Upper lobe of right lung (tissue), 1 donor: ENCODE data around the gene SGSM2. TPM values are rescaled to one million over a fixed set of nuclear protein-coding genes. Genes with fewer than 3 reads are reported as not detected.

ENCODE experiments used
- ATAC-seq: fragments of 200-7000 bp; cut with Tn5 transposase; one replicate; pipeline ENCODE4 v1.9.1; 2020; ENCODE audit warnings: mild to moderate bottlenecking, moderate library complexity
- DNase-seq: peaks from one replicate; pipeline ENCODE4 v3.0.0-alpha.2; 2020
- H3K27ac ChIP-seq: fragments of 200-600 bp; one replicate; pipeline ENCODE4 v1.8.0; 2022
- H3K27me3 ChIP-seq: fragments of 200-600 bp; one replicate; pipeline ENCODE4 v1.8.0; 2022; ENCODE audit warnings: mild to moderate bottlenecking
- H3K36me3 ChIP-seq: fragments of 200-600 bp; one replicate; pipeline ENCODE4 v1.8.0; 2022
- H3K4me1 ChIP-seq: fragments of 200-600 bp; one replicate; pipeline ENCODE4 v1.8.0; 2022
- H3K4me3 ChIP-seq: fragments of 200-600 bp; one replicate; pipeline ENCODE4 v1.8.0; 2022; ENCODE audit warnings: mild to moderate bottlenecking
- H3K9me3 ChIP-seq: fragments of 200-600 bp; one replicate; pipeline ENCODE4 v1.8.0; 2022
- intact Hi-C: fragments of 100-400 bp; cut with DNase I; formaldehyde crosslinking; loops from one replicate; pipeline ENCODE4 v1.11.0; 2022
- total RNA-seq: library from RNA; stranded (reverse); fragmentation: NEBNext Ultra II Directional; extraction: Animal tissue kit (Norgen Biotek cat#: 25700); gene quantifications from one replicate; pipeline ENCODE4 v1.2.1, GENCODE V29; 2021
- TF ChIP-seq, protein P1 (sequence below): fragments of 200-600 bp; IDR thresholded peaks from one replicate; pipeline ENCODE4 v1.8.0; 2022; ENCODE audit warnings: antibody characterized with exemption
- donor health status: DM: no; HTN: yes; CAD: no; lungs with severe emphysema.

Gene SGSM2
- total RNA-seq, 1 donor from 2014 or later: 55.0 TPM

DNA sequence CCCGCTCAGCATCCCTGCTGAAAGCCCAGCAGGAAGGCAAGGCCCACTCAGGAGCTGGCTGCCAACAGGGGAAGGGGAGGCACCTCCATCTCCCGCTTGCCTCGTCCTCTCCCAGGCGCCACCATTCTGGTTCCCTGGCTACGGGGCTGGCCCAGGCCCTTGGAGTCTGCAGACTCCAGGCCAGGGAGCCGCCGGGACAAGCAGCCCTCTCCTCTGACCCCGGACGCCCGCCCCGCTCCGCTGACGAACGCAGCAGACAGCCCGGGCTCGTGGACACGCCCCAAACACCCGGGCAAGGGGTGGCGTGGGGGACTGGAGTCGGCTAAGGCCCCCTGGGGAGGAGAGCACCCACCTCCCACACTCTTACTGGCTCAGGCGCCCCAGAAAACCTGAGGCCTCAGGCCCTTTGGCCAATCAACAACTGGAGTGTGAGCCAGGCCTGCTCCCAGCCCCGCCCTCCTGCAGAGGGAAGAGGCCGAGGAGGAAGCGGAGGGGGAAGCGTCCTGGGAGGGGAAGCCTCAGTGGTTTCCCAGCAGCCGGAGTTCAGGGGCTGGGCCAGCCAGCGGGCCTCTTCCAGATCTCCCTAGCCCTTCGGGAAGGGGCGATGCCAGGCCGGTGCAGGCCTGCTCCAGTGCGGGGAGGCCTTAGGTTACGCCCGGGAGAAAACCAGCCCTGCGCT, 59.4 kb downstream of the SGSM2 start:
- peak overlapping the region; percentile 46 for H3K4me3 ChIP-seq

DNA sequence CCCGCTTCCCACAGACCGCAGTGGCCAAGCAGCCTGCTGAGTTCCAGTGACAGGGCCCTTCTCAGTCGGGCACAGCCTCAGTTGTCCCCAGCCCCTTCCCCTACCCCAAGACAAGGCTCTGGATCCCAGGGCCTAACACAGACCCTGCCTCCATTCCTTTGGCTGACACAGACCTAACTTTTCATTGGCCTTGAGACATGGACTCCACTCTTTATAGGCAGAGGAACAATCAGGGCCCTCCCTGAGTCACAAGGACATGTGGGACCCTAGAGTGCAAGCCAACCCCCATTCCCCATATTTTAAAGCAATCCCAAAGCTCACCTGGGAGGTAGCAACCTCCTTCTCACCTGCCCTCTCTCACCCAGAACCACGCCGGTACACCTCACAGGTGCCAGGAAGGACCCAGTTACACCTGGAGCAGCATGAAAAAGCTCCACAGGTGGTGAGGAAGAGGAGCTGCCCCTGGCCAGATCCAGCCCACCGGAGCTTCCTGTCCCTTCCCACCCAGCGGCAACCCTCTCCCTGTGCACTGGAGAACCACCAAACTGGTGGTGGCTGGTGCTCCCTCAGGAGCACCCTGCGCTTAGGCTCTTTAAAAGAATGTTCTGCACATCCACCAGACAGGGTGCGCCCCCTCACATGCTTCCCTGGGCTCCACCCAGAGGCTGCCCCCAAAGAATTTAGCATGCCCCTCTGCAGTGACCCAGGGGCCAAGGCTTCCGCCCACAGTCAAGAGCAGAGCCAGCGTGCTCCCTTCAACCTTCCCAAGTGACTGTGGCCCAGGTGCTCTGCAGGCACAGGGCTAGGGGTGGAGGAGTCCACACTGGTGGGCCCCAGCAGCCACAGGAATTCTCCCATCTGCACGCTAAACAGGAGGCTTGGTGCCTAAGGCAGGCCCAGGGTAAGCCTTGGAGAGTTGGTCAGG, 60.2 kb downstream of the SGSM2 start:
- H3K4me1 ChIP-seq: peaks cover 47% of the 10 kb centered on the region
- no peaks in the 10 kb centered on the region for H3K36me3 ChIP-seq
- DNase-seq (peak; percentile 64), ATAC-seq (no peak)
- TF ChIP-seq, protein P1, sequence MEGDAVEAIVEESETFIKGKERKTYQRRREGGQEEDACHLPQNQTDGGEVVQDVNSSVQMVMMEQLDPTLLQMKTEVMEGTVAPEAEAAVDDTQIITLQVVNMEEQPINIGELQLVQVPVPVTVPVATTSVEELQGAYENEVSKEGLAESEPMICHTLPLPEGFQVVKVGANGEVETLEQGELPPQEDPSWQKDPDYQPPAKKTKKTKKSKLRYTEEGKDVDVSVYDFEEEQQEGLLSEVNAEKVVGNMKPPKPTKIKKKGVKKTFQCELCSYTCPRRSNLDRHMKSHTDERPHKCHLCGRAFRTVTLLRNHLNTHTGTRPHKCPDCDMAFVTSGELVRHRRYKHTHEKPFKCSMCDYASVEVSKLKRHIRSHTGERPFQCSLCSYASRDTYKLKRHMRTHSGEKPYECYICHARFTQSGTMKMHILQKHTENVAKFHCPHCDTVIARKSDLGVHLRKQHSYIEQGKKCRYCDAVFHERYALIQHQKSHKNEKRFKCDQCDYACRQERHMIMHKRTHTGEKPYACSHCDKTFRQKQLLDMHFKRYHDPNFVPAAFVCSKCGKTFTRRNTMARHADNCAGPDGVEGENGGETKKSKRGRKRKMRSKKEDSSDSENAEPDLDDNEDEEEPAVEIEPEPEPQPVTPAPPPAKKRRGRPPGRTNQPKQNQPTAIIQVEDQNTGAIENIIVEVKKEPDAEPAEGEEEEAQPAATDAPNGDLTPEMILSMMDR: no peak
- H3K27ac ChIP-seq: peak overlapping the region; percentile 95
- H3K9me3 ChIP-seq: no peaks in the 10 kb centered on the region
- H3K4me3 ChIP-seq: peak overlapping the region; percentile 46
- intact Hi-C loops: no loop called here
- H3K27me3 ChIP-seq: no peaks in the 10 kb centered on the region

More for the DNA sequence above, 59.4 kb downstream of the SGSM2 start:
- H3K27me3 ChIP-seq: no peaks in the 10 kb centered on the region
- TF ChIP-seq, protein P1: no peak
- intact Hi-C loops: no loop called here
- DNase-seq: peak; percentile 96
- H3K27ac ChIP-seq: peak overlapping the region; percentile 95
- peaks cover 50% of the 10 kb centered on the region for H3K4me1 ChIP-seq
- ATAC-seq: peak; percentile 43
- no peaks in the 10 kb centered on the region for H3K36me3 ChIP-seq
- H3K9me3 ChIP-seq: no peaks in the 10 kb centered on the region

DNA sequence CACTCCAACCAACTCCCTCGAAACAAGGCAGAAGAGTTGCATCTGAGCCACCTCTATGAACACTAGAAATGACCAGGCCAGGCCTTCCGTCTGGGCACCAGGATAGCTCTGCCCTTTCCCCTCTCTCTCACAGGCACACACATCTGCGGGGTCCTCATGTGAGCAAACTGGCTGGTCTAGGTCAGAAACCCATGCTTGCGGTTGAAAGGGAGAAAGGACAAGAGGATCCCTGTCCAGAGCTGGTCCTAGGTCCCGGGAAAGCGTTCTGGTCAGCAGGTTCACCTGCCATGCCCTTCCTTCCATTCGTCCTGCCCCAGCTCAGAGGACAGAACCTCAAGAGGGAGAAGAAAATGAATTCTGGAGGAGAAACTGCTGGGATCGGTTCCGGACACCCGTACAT, 60.9 kb downstream of the SGSM2 start:
- DNase-seq (no peak), ATAC-seq (no peak)
- Histone ChIP-seq H3K9me3 (no peaks in the 10 kb centered on the region), H3K4me3 (peak overlapping the region; percentile 72), H3K36me3 (no peaks in the 10 kb centered on the region), H3K4me1 (peaks cover 53% of the 10 kb centered on the region), H3K27me3 (no peaks in the 10 kb centered on the region), H3K27ac (peak overlapping the region; percentile 95)
- TF ChIP-seq, protein P1: no peak
- intact Hi-C loops: no loop called here

DNA sequence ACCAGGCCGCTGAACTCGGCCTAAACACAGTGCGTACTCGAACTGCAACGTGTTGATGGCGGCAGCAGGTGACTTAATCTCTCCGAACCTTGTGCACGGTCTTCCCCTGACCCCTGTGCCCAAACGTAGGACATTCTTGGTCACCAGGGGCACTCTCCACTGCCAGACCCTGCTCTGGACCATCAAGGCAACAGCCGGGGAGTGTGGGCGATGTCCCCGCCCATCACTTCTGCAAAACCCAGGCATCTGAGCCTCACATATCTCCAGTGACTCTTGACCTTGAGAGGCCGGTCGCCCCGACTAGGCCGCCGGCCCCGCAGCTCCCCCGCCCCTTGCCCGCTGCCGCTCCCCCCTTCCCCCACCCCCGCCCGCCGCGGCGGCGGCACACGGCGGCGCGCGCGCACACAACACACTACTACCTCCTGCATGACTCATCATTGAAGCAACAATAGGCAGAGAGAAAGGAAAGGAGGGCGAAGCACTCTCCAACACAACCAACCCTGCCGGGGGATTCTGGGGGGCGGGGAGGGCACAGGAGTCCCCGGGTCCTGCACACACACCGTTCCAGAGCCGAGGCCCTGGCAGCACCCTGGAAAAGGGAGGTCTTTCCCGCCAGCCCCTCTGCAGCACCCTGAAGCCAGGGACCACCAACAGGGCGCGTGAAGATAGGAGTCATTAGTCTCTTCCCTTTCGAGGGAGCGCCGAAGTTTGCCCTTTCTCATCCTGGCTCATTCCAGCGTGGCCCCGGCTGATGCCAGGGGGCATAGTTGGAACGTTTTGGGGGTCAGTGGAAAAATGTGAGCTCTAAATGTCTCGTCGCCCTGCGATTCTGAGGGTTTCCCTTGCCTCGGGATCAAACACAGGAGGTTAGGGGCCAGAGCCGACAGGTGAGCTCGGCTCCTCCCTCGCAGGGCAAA, 61.6 kb downstream of the SGSM2 start:
- intact Hi-C loops: no loop called here

More for the DNA sequence above, 61.6 kb downstream of the SGSM2 start:
- Histone ChIP-seq H3K4me1 (peaks cover 60% of the 10 kb centered on the region), H3K4me3 (peak overlapping the region; percentile 72), H3K27ac (peak overlapping the region; percentile 95), H3K27me3 (no peaks in the 10 kb centered on the region), H3K9me3 (no peaks in the 10 kb centered on the region), H3K36me3 (no peaks in the 10 kb centered on the region)
- TF ChIP-seq, protein P1: no peak
- DNase-seq (peak; percentile 88), ATAC-seq (peak; percentile 1)
